Suprapubic skin (tissue), 4 donors: ENCODE measurements around the gene TACR1. TPM values are rescaled to one million over a fixed set of nuclear protein-coding genes. Genes with fewer than 3 reads are reported as not detected.

Experiments
- DNase-seq, 2 donors: peaks; one replicate each; pipeline ENCODE4 v3.0.0-alpha.2; 2019; ENCODE audit warnings: low spot score in 2 of 2
- H3K27ac ChIP-seq: fragments of 200-600 bp; sonication (generic); one replicate; pipeline ENCODE4 v1.5.1; 2019
- H3K27me3 ChIP-seq: fragments of 200-600 bp; sonication (generic); one replicate; pipeline ENCODE4 v1.5.1; 2019
- H3K36me3 ChIP-seq: fragments of 200-600 bp; sonication (generic); one replicate; pipeline ENCODE4 v1.5.1; 2019
- H3K4me1 ChIP-seq: fragments of 200-600 bp; sonication (generic); one replicate; pipeline ENCODE4 v1.5.1; 2019
- H3K4me3 ChIP-seq: fragments of 200-600 bp; sonication (generic); one replicate; pipeline ENCODE4 v1.5.1; 2019; ENCODE audit warnings: mild to moderate bottlenecking
- H3K9me3 ChIP-seq: fragments of 200-600 bp; sonication (generic); one replicate; pipeline ENCODE4 v1.5.1; 2019
- CTCF ChIP-seq, 2 donors: fragments of 200-600 bp in 1 of 2; fragments of 450-650 bp in 1 of 2; sonication (generic) in 1 of 2; IDR thresholded peaks; one replicate each; pipeline ENCODE4 v1.5.1; 2016 to 2019; ENCODE audit warnings: antibody characterized with exemption in 2 of 2, mild to moderate bottlenecking in 1 of 2, moderate library complexity in 1 of 2
- EP300 ChIP-seq: sonication (generic); formaldehyde crosslinking; IDR thresholded peaks from one replicate; pipeline ENCODE4 v1.6.1; 2017; ENCODE audit warnings: antibody characterized with exemption
- POLR2A ChIP-seq, 2 donors: fragments of 450-650 bp; IDR thresholded peaks; one replicate each; pipeline ENCODE4 v1.6.1; 2017; ENCODE audit warnings: antibody characterized with exemption in 2 of 2, mild to moderate bottlenecking in 2 of 2, moderate library complexity in 2 of 2
- POLR2AphosphoS5 ChIP-seq, 3 donors: sonication (generic); formaldehyde crosslinking; IDR thresholded peaks; one replicate each; pipeline ENCODE4 v1.6.1; 2017; ENCODE audit warnings: antibody characterized with exemption in 3 of 3
- WGBS: methylation state at CpG from one replicate; pipeline ENCODE4 v1.1.5; 2018; 5-methylcytosine and 5-hydroxymethylcytosine counted together
- total RNA-seq, 4 donors: library from RNA; depleted of rRNA; stranded (reverse); fragments of >200 nt; gene quantifications; one replicate each; pipeline ENCODE4 v1.1.0, GENCODE V29; 2016

The TACR1 gene
- total RNA-seq, 4 donors from 2014 or later = 0.55 to 4.8 (median 2.4) TPM

DNA sequence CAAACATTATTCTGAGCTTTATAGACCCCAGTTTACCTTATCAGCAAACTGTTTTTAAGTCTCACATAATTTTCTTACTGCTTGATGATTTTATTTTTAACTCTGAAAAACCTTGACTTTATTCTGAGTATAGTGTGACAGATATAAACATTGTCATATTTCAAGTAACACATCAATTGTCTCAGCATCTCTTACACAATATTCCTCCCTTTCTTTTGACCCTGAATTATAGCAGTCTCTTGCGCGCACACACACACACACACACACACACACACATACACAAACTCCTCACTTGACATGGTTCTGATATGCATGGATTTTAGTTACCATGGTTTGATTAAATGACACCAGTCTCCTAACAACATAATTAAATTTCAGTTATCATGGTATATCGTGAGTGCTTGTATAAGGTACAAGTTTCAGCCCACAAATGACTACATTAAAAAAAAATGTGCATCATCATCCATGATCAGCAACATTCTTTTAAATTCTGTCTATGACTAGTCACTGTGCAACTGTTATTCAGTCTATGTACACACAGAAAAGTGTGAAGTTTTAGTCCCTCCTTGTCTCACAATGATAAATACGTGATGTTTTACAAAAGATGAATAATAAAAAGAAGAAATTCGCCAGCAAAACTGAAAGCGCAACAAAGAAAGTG is 39.5 kb upstream of the TACR1 start:
- no peaks in the 10 kb centered on the region for H3K36me3 ChIP-seq
- H3K27me3 ChIP-seq = no peaks in the 10 kb centered on the region
- TF ChIP-seq EP300 (no peak), POLR2A (IDR thresholded peaks at IDR 0.05) (no peak), POLR2AphosphoS5 (IDR thresholded peaks at IDR 0.05) (no peak), CTCF (IDR thresholded peaks at IDR 0.05) (no peak)
- no peak overlapping the region for H3K4me3 ChIP-seq
- no peaks in the 10 kb centered on the region for H3K4me1 ChIP-seq
- 76% methylated on average over 6 of the region's 6 CpGs for WGBS
- no peak for DNase-seq
- no peak overlapping the region for H3K27ac ChIP-seq
- peaks cover 10% of the 10 kb centered on the region for H3K9me3 ChIP-seq

GRCh38 chr2:75237296-75237695 is 38.0 kb upstream of the TACR1 start:
- DNase-seq = no peak
- H3K27ac ChIP-seq = no peak overlapping the region
- WGBS = 100% methylated on average over 1 of the region's 1 CpG
- TF ChIP-seq POLR2A (IDR thresholded peaks at IDR 0.05) (no peak), CTCF (IDR thresholded peaks at IDR 0.05) (no peak), EP300 (no peak), POLR2AphosphoS5 (IDR thresholded peaks at IDR 0.05) (no peak)
- H3K4me3 ChIP-seq = no peak overlapping the region
- no peaks in the 10 kb centered on the region for H3K27me3 ChIP-seq
- H3K4me1 ChIP-seq = no peaks in the 10 kb centered on the region
- H3K36me3 ChIP-seq = no peaks in the 10 kb centered on the region
- H3K9me3 ChIP-seq = peaks cover 7% of the 10 kb centered on the region

DNA sequence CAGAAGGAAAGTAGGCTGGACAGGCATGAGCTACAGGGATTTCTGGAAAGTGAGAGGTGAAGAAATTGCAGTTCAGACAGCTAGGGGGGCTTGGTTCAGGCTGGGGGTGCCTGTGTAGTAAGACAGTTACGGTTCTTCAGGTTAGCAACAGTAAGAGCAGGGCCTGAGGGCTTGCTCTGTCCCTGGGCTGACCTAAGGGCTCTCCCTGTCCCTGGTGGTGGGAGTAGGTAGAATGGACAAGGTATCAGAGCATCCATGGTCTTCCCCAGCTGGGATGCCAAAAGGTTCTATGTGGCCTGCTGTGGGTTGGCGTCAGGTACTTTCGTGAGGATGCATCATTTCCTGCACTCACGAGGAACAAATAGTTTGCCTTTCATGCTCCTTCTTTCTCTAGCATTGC is 34.6 kb upstream of the TACR1 start:
- H3K9me3 ChIP-seq = no peaks in the 10 kb centered on the region
- WGBS = 81% methylated on average over 4 of the region's 4 CpGs

DNA sequence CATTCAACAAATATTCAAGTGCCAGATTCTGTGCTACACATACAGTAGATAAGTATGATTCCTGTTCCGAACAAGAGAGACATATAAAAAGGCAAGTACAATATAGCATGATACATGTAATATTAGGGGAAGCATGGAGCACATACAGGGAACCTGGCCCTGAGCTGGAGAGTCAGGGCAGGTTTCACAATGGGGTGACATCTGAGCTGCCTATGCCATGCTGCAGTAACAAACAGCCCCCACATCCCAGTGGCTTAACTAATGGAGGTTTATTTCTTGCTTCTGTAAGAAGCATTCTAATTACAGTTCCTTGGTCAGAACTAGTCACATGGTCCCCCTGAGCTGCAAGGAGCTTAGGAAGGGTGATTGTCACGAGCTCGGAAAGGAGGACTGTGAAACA is 27.3 kb upstream of the TACR1 start:
- Histone ChIP-seq H3K36me3 (no peaks in the 10 kb centered on the region), H3K27me3 (no peaks in the 10 kb centered on the region), H3K4me3 (no peak overlapping the region), H3K27ac (no peak overlapping the region), H3K4me1 (no peaks in the 10 kb centered on the region), H3K9me3 (no peaks in the 10 kb centered on the region)
- TF ChIP-seq EP300 = no peak
- no peak for TF ChIP-seq CTCF (IDR thresholded peaks at IDR 0.05)
- no peak for TF ChIP-seq POLR2A (IDR thresholded peaks at IDR 0.05)
- TF ChIP-seq POLR2AphosphoS5 (IDR thresholded peaks at IDR 0.05) = no peak
- DNase-seq = no peak
- 90% methylated on average over 3 of the region's 3 CpGs for WGBS

More for the DNA sequence above, 34.6 kb upstream of the TACR1 start:
- no peaks in the 10 kb centered on the region for H3K36me3 ChIP-seq
- H3K4me3 ChIP-seq = no peak overlapping the region
- TF ChIP-seq POLR2AphosphoS5 (IDR thresholded peaks at IDR 0.05) (no peak), POLR2A (IDR thresholded peaks at IDR 0.05) (no peak), CTCF (IDR thresholded peaks at IDR 0.05) (no peak), EP300 (no peak)
- H3K27me3 ChIP-seq = no peaks in the 10 kb centered on the region
- H3K4me1 ChIP-seq = no peaks in the 10 kb centered on the region
- DNase-seq = no peak
- no peak overlapping the region for H3K27ac ChIP-seq

DNA sequence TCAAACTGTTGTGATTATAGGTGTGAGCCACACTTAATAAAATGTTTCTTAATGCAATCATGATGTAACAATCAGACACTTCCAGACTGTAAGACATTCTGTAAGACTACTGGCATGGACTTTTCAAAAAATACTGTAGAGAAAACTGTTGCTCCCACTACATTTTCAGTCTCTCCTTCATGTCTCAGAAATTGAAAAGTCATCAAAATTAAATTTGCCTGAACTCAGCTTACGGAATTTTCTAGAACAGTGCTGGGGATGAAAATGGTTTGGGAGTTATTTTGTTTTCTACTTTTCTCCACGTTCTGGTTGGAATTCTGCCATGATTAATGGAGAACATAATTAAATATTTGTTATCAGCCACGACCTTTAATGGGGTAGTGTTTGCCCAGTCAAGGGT is 26.8 kb upstream of the TACR1 start:
- no peaks in the 10 kb centered on the region for H3K36me3 ChIP-seq
- H3K27me3 ChIP-seq = no peaks in the 10 kb centered on the region
- no peak overlapping the region for H3K4me3 ChIP-seq
- TF ChIP-seq CTCF (IDR thresholded peaks at IDR 0.05) (no peak), POLR2AphosphoS5 (IDR thresholded peaks at IDR 0.05) (no peak), POLR2A (IDR thresholded peaks at IDR 0.05) (no peak), EP300 (no peak)
- WGBS = 43% methylated on average over 3 of the region's 3 CpGs
- DNase-seq = no peak
- H3K4me1 ChIP-seq = no peaks in the 10 kb centered on the region
- H3K27ac ChIP-seq = no peak overlapping the region
- H3K9me3 ChIP-seq = no peaks in the 10 kb centered on the region
